ENCODE results near the gene PHF5A. TPM values are rescaled to one million over a fixed set of nuclear protein-coding genes. Genes with fewer than 3 reads are reported as not detected.

Gene PHF5A
- total RNA-seq, 1 experiment from 2014 or later: 80.4 TPM

DNA sequence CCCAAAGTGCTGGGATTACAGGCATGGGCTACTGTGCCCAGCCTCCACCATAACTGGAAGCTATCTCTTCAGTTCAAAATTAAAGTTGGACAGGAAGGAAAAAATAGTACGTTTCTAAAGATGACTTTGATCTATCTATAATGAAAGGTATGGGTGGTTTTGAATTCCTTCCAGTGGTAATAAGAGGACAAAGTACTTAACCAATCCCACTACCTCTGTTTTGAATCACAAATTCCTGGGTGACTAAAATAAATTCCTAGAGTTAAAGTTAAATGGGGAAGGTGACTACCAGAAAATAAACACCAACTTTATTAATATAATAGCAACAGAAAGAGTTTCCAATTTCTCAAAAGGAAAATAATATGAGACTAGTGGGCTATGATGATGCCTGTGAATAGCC is 9.1 kb downstream of the PHF5A start:
- Histone ChIP-seq H2AFZ (ENCODE audit: low read length) (no peak overlapping the region), H3K36me3 (ENCODE audit: low read depth, low read length) (peaks cover 17% of the 10 kb centered on the region), H3K79me2 (ENCODE audit: low read length) (peaks cover 8% of the 10 kb centered on the region; the same call in 1 of the 2 replicates), H3K4me2 (ENCODE audit: low read length) (no peak overlapping the region), H3K9ac (ENCODE audit: low read length) (no peak overlapping the region), H3F3A (ENCODE audit: low read length, unreplicated experiment) (no peaks in the 10 kb centered on the region), H3K4me3 (ENCODE audit: low read length) (no peak overlapping the region), H3K9me2 (replicated peaks; ENCODE audit: low read length) (no peaks in the 10 kb centered on the region), H3K4me1 (ENCODE audit: insufficient read depth, low read length) (no peaks in the 10 kb centered on the region), H3K9me3 (ENCODE audit: low read length) (no peaks in the 10 kb centered on the region), H4K20me1 (ENCODE audit: low read length) (no peaks in the 10 kb centered on the region), H3K27me3 (ENCODE audit: low read length) (no peaks in the 10 kb centered on the region), H3K27ac (ENCODE audit: low read length) (no peak overlapping the region)
- DNase-seq: no peak
- intact Hi-C loops (cut with micrococcal nuclease): no loop called here
- CTCF ChIA-PET: no interaction called here
- TF ChIP-seq, protein P1, sequence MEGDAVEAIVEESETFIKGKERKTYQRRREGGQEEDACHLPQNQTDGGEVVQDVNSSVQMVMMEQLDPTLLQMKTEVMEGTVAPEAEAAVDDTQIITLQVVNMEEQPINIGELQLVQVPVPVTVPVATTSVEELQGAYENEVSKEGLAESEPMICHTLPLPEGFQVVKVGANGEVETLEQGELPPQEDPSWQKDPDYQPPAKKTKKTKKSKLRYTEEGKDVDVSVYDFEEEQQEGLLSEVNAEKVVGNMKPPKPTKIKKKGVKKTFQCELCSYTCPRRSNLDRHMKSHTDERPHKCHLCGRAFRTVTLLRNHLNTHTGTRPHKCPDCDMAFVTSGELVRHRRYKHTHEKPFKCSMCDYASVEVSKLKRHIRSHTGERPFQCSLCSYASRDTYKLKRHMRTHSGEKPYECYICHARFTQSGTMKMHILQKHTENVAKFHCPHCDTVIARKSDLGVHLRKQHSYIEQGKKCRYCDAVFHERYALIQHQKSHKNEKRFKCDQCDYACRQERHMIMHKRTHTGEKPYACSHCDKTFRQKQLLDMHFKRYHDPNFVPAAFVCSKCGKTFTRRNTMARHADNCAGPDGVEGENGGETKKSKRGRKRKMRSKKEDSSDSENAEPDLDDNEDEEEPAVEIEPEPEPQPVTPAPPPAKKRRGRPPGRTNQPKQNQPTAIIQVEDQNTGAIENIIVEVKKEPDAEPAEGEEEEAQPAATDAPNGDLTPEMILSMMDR (conservative IDR thresholded peaks at IDR 0.05; ENCODE audit: low read depth, low read length): no peak
- no peak for TF ChIP-seq EZH2phosphoT487 (IDR thresholded peaks at IDR 0.05; ENCODE audit: borderline replicate concordance, low read length)
- TF ChIP-seq EZH2 (IDR thresholded peaks at IDR 0.05; ENCODE audit: low read length, unreplicated experiment): no peak
- no TSS peak for BruUV-seq (replicated peaks)
- ATAC-seq: no peak
- POLR2A ChIA-PET (ENCODE audit: unreplicated experiment): interaction anchor here (0.6 kb wide), 2 partner anchors 34 to 144 kb away, joined by 3 to 9 read pairs; no protein-coding TSS in a partner anchor

DNA sequence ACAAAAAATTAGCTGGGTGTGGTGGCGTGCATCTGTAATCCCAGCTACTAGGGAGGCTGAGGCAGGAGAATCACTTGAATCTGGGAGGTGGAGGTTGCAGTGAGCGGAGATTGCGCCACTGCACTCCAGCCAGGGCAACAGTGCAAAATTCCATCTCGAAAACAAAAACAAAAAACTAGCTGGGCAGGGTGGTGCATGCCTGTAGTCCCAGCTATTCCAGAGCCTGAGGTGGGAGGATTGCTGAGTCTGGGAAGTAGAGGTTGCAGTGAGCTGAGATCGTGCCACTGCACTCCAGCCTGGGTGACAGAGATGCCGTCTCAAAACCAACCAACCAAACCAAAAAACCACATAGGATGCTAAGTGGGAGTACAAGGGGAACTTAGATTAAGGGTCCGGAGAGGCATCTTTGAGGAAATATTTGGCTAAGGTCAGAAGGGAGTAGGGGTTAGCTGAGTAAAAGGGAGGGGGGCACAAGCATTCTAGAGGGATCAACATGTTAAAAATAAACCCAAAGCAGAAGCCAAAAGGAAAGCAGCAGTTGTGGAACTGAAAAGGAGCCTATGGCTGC is 10.2 kb downstream of the PHF5A start:
- H3K79me2 ChIP-seq (ENCODE audit: low read length): no peaks in the 10 kb centered on the region
- H3K36me3 ChIP-seq (ENCODE audit: low read depth, low read length): peaks cover 10% of the 10 kb centered on the region
- no peaks in the 10 kb centered on the region for H3K4me1 ChIP-seq (ENCODE audit: insufficient read depth, low read length)
- no peaks in the 10 kb centered on the region for H4K20me1 ChIP-seq (ENCODE audit: low read length)
- TF ChIP-seq EZH2 (IDR thresholded peaks at IDR 0.05; ENCODE audit: low read length, unreplicated experiment): no peak
- TF ChIP-seq, protein P1 (conservative IDR thresholded peaks at IDR 0.05; ENCODE audit: low read depth, low read length): no peak
- TF ChIP-seq EZH2phosphoT487 (IDR thresholded peaks at IDR 0.05; ENCODE audit: borderline replicate concordance, low read length): no peak
- H3K4me2 ChIP-seq (ENCODE audit: low read length): no peak overlapping the region
- no peak overlapping the region for H2AFZ ChIP-seq (ENCODE audit: low read length)
- H3K9ac ChIP-seq (ENCODE audit: low read length): no peak overlapping the region
- H3K4me3 ChIP-seq (ENCODE audit: low read length): no peak overlapping the region
- H3K27ac ChIP-seq (ENCODE audit: low read length): no peak overlapping the region
- POLR2A ChIA-PET (ENCODE audit: unreplicated experiment): no interaction called here
- no peak for ATAC-seq
- H3K9me3 ChIP-seq (ENCODE audit: low read length): no peaks in the 10 kb centered on the region
- DNase-seq: no peak
- H3F3A ChIP-seq (ENCODE audit: low read length, unreplicated experiment): no peaks in the 10 kb centered on the region
- no TSS peak for BruUV-seq (replicated peaks)
- H3K9me2 ChIP-seq (replicated peaks; ENCODE audit: low read length): no peaks in the 10 kb centered on the region
- intact Hi-C loops (cut with micrococcal nuclease): no loop called here
- H3K27me3 ChIP-seq (ENCODE audit: low read length): no peaks in the 10 kb centered on the region
- CTCF ChIA-PET: no interaction called here

DNA sequence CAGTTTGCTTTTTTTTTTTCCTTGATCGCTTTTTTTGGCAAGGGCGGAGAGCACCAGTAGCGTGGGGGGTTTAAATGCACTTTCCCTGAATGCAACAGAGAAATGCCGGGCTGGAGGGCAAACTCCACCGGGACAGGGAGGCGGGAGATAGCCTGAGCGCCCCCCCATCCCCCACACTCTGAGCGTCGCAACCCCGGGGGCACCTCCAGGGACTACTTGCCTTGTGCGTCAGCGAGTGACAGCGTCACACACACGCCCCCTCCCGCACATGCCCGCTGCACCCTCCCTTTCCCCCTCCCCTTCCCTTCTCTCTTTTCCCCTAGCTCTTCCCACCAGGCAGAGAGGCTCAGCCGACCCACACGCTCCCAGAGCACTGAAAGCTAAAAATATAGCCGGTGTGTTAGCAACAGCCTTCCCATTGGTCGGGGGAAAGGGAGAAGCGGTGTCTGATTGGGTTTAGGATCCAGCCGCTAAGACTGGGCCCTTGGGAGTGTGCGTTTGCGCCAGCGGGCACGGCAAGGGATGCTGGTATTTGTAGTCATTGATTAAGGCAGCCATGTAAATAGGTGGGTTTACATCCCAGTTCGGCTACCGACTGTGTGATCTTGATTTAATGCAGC is 20.2 kb downstream of the PHF5A start:
- Histone ChIP-seq H3K4me3 (ENCODE audit: low read length) (peak overlapping the region; percentile 82), H3K9me2 (replicated peaks; ENCODE audit: low read length) (no peaks in the 10 kb centered on the region), H3K36me3 (ENCODE audit: low read depth, low read length) (no peaks in the 10 kb centered on the region), H3F3A (ENCODE audit: low read length, unreplicated experiment) (no peaks in the 10 kb centered on the region), H4K20me1 (ENCODE audit: low read length) (peaks cover 9% of the 10 kb centered on the region), H3K27ac (ENCODE audit: low read length) (peak overlapping the region; percentile 92), H3K9me3 (ENCODE audit: low read length) (no peaks in the 10 kb centered on the region), H3K27me3 (ENCODE audit: low read length) (no peaks in the 10 kb centered on the region), H3K9ac (ENCODE audit: low read length) (peak overlapping the region; percentile 97), H3K4me1 (ENCODE audit: insufficient read depth, low read length) (peaks cover 4% of the 10 kb centered on the region; the same call in 1 of the 2 replicates), H3K79me2 (ENCODE audit: low read length) (peaks cover 37% of the 10 kb centered on the region), H2AFZ (ENCODE audit: low read length) (peak overlapping the region; percentile 84), H3K4me2 (ENCODE audit: low read length) (peak overlapping the region; percentile 77)
- CTCF ChIA-PET: interaction anchor here (0.6 to 0.9 kb wide), 2 partner anchors 45 to 87 kb away, joined by 4 to 9 read pairs; no protein-coding TSS in a partner anchor
- intact Hi-C loops (cut with micrococcal nuclease): loop anchor here (1.0 kb wide), 1 partner anchor 20 kb away; the partner anchor contains the start of gene PHF5A
- ATAC-seq (peak; percentile 75), DNase-seq (peak; percentile 97)
- BruUV-seq (replicated peaks): no TSS peak
- TF ChIP-seq, protein P1 (conservative IDR thresholded peaks at IDR 0.05; ENCODE audit: low read depth, low read length): no peak
- TF ChIP-seq EZH2 (IDR thresholded peaks at IDR 0.05; ENCODE audit: low read length, unreplicated experiment) (no peak), EZH2phosphoT487 (IDR thresholded peaks at IDR 0.05; ENCODE audit: borderline replicate concordance, low read length) (no peak)
- POLR2A ChIA-PET (ENCODE audit: unreplicated experiment): interaction anchor here (0.5 to 1.1 kb wide), 6 partner anchors 20 to 1404 kb away, joined by 3 to 19 read pairs (median 8); partner anchors contain the start of genes ACO2, PHF5A and TEF
